Myocyte (in vitro differentiated cells): Measurements from ENCODE around the gene CCDC39. TPM values are rescaled to one million over a fixed set of nuclear protein-coding genes. Genes with fewer than 3 reads are reported as not detected.

Experiments used
- total RNA-seq: library from RNA; depleted of rRNA; stranded (reverse); fragments of >200 nt; gene quantifications from 2 replicates; pipeline ENCODE4 v1.2.3, GENCODE V29; 2014

The CCDC39 gene
- total RNA-seq, 1 donor from 2014 or later = 0.05 TPM

Other genes starting within 250 kb of the CCDC39 start
- gene TTC14, start 77.3 kb downstream of the CCDC39 start, total RNA-seq = 17.9 and 29.0 TPM in 2 replicates
- gene FXR1, start 233.2 kb upstream of the CCDC39 start, total RNA-seq = 582 and 652 TPM in 2 replicates